Measurements from ENCODE around the gene SRGAP2.
"Not testable (repeated sequence)": the region's sequence is repeated elsewhere in the genome, so short reads cannot be mapped to it uniquely, and the experiment has no call there.

Gene SRGAP2

DNA sequence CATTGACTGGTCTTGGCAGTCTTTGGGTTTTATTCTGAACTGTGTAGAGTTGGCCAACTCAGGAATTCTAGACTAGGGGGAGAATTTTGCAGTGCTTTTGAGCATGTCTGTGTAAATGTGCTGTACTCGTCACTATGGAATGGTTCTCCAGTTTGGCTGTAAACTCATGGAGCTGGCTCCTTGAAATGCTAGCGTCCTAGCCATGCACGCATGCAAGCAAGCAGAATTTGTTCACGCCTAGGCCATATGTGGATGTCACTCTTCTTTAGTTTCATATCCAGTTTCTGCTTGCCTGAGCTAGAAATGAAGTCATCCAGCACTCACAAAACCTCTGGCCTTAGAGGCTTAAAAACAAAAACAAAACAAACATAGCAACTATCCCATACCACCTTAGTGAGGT, 36.9 kb downstream of the SRGAP2 start:
- not testable (repeated sequence) for H3K27ac ChIP-seq; H3K4me3 ChIP-seq; DNase-seq (ENCODE audit: low spot score)

DNA sequence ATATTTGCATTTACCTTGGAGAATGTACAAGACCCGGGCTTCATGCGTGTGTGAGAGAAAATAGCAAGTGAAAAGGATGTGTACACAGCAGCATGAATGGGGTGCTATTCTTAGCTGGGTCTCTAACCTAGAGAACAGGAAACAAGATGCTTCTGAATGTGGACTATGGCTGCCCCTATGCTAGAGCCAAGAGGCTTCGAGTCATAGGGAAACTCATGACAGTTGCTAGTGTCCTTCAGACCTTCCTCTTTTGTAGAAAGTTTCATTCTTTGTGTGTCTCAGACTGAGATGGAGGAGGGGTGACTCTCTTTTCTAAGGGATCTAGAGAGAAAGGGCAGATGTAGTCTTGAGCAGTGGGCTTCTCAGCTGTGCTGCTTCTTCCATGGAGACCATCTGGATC, 40.0 kb downstream of the SRGAP2 start:
- not testable (repeated sequence) for DNase-seq (ENCODE audit: low spot score); H3K4me3 ChIP-seq; H3K27ac ChIP-seq

DNA sequence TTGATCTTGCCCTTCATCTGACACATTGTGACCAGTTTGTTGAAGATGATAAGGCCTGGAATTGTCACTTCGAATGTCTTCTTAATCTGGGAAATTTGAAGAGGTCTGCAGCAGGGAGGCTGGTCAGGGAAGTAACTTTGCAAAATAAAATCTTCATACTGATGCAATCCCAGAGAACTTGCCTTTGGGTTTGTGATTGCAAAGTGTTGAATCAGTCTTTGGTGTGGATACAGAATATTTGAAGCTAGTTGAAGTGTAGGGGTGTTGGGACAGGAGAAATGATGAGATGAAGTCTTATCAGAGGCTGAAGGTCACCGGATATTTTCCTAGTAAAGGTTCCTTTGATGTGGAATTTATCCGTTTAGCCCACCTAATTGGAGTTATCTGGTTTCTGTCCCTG, 42.1 kb downstream of the SRGAP2 start:
- H3K4me3 ChIP-seq; H3K27ac ChIP-seq; DNase-seq (ENCODE audit: low spot score): not testable (repeated sequence)

DNA sequence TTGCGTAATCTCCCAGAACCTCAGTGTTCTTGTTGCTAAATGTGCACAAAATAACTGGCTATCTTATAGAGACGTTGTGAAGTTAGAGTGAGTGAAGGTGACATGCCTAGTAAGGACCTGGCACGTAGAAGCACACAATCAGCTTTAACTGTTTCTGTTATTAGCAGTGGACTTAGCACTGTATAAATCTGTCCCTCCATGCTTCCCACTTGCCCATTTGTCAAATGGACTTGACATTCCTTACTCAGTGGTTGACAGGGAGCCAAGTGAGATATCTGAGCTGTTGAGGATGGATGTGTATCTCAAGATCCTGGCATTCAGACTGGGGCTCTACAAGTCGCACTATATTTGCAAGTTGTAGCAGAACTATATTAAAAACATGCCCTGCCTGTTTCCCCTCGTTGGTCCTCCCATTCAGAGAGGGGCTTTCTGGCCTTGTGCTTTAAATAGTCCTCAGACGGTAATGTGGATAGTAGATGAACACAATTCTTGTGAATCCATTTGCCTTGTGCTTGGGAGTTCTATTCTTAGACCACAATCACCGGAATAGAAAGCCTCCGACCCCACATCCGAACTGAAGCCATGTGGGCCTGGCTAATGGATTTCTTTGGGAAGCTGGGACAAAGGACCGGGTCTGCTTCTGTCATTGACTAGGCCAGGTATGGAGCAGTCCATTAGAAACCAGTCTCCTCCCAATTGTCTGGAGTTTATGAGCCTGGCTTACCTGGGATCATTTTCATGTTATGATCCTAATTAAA, 43.0 kb downstream of the SRGAP2 start:
- H3K4me3 ChIP-seq; DNase-seq (ENCODE audit: low spot score); H3K27ac ChIP-seq: not testable (repeated sequence)

DNA sequence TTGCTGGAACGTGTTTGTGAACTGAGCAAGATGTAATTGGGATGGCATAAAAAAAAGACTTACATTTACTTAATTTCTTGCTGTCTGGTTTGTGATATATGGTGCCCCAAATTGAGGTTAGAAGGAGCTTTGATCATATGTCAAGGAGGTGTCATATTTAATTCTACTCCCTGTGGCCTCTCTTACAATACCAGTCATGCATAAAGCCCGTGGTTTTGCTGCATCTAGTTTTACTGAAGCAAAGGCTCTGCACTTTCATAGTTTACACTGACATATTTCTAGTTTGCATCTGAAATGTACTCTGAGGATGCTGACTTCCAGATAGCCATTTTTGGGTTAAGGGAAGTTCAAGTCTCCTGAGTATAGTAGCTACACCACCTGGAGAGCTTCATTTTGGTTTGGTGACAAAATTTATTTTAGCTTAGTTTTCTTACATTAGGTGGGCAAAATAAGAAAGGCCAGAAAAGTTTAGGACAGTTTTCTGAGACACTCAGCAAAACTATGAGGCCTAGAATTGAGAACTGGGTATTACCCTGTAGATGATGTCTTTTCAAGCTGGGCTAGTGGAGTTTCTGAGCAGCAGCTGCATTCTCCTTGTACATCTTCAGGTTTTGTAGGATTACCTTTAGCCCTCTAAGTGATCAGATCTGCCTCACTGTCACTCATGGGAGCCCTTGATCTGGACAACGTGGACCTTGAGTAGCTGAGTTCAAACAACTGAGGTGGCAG, 47.8 kb downstream of the SRGAP2 start:
- not testable (repeated sequence) for DNase-seq (ENCODE audit: low spot score); H3K4me3 ChIP-seq; H3K27ac ChIP-seq

DNA sequence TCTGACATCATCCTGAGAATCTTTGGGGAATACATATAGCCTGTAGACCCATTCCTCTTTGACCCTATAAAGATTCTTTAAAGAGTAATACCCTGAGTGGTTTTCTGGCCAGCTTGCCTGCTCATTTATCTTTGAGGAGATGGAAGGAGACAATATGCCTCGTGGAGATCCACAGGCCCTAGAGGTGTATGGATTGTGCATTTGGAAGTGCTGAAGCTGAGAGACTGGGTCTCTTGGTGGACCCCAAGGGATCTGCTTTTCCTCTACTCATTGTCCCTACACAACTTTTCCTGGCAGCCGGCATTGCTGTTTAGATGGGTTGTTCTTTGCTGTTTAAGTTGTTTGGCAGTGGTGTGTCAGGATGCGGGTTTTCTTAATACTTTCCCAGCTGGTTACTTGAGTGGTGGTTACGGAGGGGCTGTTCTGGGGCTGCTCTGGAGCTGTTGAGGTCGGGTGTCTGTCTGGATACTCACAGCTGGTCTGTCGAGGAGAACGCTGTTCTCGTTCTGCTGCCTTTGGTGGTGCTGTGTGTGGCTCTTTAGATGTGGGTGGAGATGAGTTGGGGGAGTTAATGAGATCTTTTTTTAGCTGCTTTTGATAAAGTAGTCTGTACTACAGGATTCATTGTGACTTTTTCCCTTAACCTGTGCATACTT, 49.5 kb downstream of the SRGAP2 start:
- not testable (repeated sequence) for DNase-seq (ENCODE audit: low spot score); H3K4me3 ChIP-seq; H3K27ac ChIP-seq
